ENCODE measurements around the gene LYSMD1. TPM values are rescaled to one million over a fixed set of nuclear protein-coding genes. Genes with fewer than 3 reads are reported as not detected.

LYSMD1 gene
- total RNA-seq, 1 donor from 2014 or later = 14.0 TPM

GRCh38 chr1:151167116-151167515 is 1.4 kb upstream of the LYSMD1 start:
- Mint-ChIP-seq H3K4me1 (ENCODE audit: low read depth) (peaks cover 24% of the 10 kb centered on the region), H3K27ac (peak overlapping the region; percentile 93), H3K27me3 (no peaks in the 10 kb centered on the region), H3K4me3 (ENCODE audit: low read depth) (peak overlapping the region; percentile 97), H3K9me3 (ENCODE audit: low read depth) (no peaks in the 10 kb centered on the region), H3K36me3 (ENCODE audit: insufficient read depth) (peaks cover 11% of the 10 kb centered on the region)
- TF ChIP-seq, protein P1, sequence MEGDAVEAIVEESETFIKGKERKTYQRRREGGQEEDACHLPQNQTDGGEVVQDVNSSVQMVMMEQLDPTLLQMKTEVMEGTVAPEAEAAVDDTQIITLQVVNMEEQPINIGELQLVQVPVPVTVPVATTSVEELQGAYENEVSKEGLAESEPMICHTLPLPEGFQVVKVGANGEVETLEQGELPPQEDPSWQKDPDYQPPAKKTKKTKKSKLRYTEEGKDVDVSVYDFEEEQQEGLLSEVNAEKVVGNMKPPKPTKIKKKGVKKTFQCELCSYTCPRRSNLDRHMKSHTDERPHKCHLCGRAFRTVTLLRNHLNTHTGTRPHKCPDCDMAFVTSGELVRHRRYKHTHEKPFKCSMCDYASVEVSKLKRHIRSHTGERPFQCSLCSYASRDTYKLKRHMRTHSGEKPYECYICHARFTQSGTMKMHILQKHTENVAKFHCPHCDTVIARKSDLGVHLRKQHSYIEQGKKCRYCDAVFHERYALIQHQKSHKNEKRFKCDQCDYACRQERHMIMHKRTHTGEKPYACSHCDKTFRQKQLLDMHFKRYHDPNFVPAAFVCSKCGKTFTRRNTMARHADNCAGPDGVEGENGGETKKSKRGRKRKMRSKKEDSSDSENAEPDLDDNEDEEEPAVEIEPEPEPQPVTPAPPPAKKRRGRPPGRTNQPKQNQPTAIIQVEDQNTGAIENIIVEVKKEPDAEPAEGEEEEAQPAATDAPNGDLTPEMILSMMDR (IDR thresholded peaks at IDR 0.05; ENCODE audit: unreplicated experiment) = no peak
- DNase-seq (ENCODE audit: low spot score, unreplicated experiment) = no peak

- Mint-ChIP-seq H3K36me3 (ENCODE audit: insufficient read depth) (peaks cover 14% of the 10 kb centered on the region), H3K4me1 (ENCODE audit: low read depth) (peaks cover 24% of the 10 kb centered on the region), H3K4me3 (ENCODE audit: low read depth) (peak overlapping the region; percentile 97), H3K27ac (peak overlapping the region; percentile 93), H3K27me3 (no peaks in the 10 kb centered on the region), H3K9me3 (ENCODE audit: low read depth) (no peaks in the 10 kb centered on the region)
- DNase-seq (ENCODE audit: low spot score, unreplicated experiment) = no peak
- TF ChIP-seq, protein P1 (IDR thresholded peaks at IDR 0.05; ENCODE audit: unreplicated experiment) = no peak
Measured at GRCh38 chr1:151166505-151166956, 829 bp upstream of the LYSMD1 start.

GRCh38 chr1:151165281-151165737 is 393 bp downstream of the LYSMD1 start:
- Mint-ChIP-seq H3K36me3 (ENCODE audit: insufficient read depth) (peaks cover 16% of the 10 kb centered on the region), H3K27ac (peak overlapping the region; percentile 93), H3K27me3 (no peaks in the 10 kb centered on the region), H3K4me1 (ENCODE audit: low read depth) (peaks cover 24% of the 10 kb centered on the region), H3K4me3 (ENCODE audit: low read depth) (peak overlapping the region; percentile 97), H3K9me3 (ENCODE audit: low read depth) (no peaks in the 10 kb centered on the region)
- DNase-seq (ENCODE audit: low spot score, unreplicated experiment) = peak; percentile 15
- TF ChIP-seq, protein P1 (IDR thresholded peaks at IDR 0.05; ENCODE audit: unreplicated experiment) = no peak

DNA sequence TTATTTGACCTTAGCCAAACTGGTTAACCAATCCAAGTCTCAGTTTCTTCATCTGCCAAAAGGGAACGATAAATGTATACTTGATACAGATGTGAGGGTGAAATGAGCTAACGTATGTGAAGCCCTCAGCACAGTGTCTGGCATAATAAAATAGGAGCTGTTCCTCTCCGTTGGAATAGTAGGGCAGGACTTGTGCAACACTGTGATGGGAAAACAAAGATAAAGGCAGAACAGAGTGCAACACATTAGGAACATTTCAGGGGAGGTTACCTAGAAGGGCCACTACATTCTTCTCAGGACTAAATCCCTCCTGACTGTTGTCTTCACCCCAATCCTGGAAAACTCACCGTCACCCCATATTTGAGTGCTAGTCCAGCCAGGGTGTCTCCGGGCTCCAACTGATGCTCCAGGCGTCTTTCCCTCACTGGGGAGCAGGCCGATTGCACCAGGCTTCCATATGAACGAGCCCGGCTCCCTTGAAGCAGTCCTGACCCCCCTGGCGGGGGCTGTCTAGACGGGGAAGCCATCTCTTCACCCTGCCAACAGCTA is 896 bp downstream of the LYSMD1 start:
- Mint-ChIP-seq H3K36me3 (ENCODE audit: insufficient read depth) (peaks cover 18% of the 10 kb centered on the region), H3K27ac (peak overlapping the region; percentile 93), H3K4me1 (ENCODE audit: low read depth) (peaks cover 24% of the 10 kb centered on the region), H3K27me3 (no peaks in the 10 kb centered on the region), H3K9me3 (ENCODE audit: low read depth) (no peaks in the 10 kb centered on the region), H3K4me3 (ENCODE audit: low read depth) (peak overlapping the region; percentile 97)
- DNase-seq (ENCODE audit: low spot score, unreplicated experiment) = peak; percentile 16
- TF ChIP-seq, protein P1 (IDR thresholded peaks at IDR 0.05; ENCODE audit: unreplicated experiment) = no peak

GRCh38 chr1:151159373-151159772 is 6.3 kb downstream of the LYSMD1 start:
- H3K4me3 Mint-ChIP-seq (ENCODE audit: low read depth) = no peak overlapping the region
- TF ChIP-seq, protein P1 (IDR thresholded peaks at IDR 0.05; ENCODE audit: unreplicated experiment) = no peak
- H3K27ac Mint-ChIP-seq = peak overlapping the region; percentile 65
- H3K36me3 Mint-ChIP-seq (ENCODE audit: insufficient read depth) = peaks cover 16% of the 10 kb centered on the region
- no peaks in the 10 kb centered on the region for H3K9me3 Mint-ChIP-seq (ENCODE audit: low read depth)
- no peaks in the 10 kb centered on the region for H3K27me3 Mint-ChIP-seq
- peaks cover 4% of the 10 kb centered on the region for H3K4me1 Mint-ChIP-seq (ENCODE audit: low read depth)
- DNase-seq (ENCODE audit: low spot score, unreplicated experiment) = no peak
